Caco-2 (cell line): ENCODE measurements around the gene PTPRN2. TPM values are rescaled to one million over a fixed set of nuclear protein-coding genes. Genes with fewer than 3 reads are reported as not detected.

Experiments
- BruUV-seq: library from RNA; stranded (reverse); fragments of 400-500 nt; replicated peaks from 2 replicates; lab custom pipeline; 2021; lab: Mats Ljungman, UMichigan
- CTCF ChIA-PET: fragments of 300-600 bp; sonication (Branson Sonifier 250); formaldehyde crosslinking; loops from one replicate; lab custom pipeline; 2022; ENCODE audit warnings: antibody characterized with exemption; lab: Charles Lee
- POLR2A ChIA-PET: fragments of 300-600 bp; sonication (Branson Sonifier 250); formaldehyde crosslinking; loops from one replicate; lab custom pipeline; 2022; ENCODE audit warnings: antibody characterized with exemption; lab: Charles Lee
- DNase-seq, 2 experiments: peaks; one replicate each; pipeline versions ENCODE4 v3.0.0 to v3.0.0-alpha.2; 2020 to 2022
- H3K27me3 ChIP-seq: replicated peaks from 2 replicates; pipeline ENCODE4 v1.6.0; 2011; ENCODE audit warnings: low read length; ENCODE audit not compliant: control insufficient read depth, insufficient read depth
- H3K36me3 ChIP-seq: 2 replicates; pipeline ENCODE4 v1.5.1; 2011; ENCODE audit warnings: low read length; ENCODE audit not compliant: control insufficient read depth, insufficient read depth
- H3K4me1 ChIP-seq: fragments of 250-450 bp; sonication (Bioruptor Pico); 2 replicates; pipeline ENCODE4 v1.5.1; 2020; ENCODE audit warnings: mild to moderate bottlenecking
- H3K4me3 ChIP-seq: 2 replicates; pipeline ENCODE4 v1.5.1; 2011; ENCODE audit warnings: low read depth, mild to moderate bottlenecking, control low read depth, low read length
- H3K9me3 ChIP-seq: fragments of 250-450 bp; sonication (Bioruptor Pico); 2 replicates; pipeline ENCODE4 v1.5.1; 2020; ENCODE audit warnings: mild to moderate bottlenecking, moderate library complexity
- H3K27ac Mint-ChIP-seq: one replicate; pipeline ENCODE4 v1.8.0; 2022; ENCODE audit warnings: mixed read lengths; ENCODE audit not compliant: unreplicated experiment
- H3K27me3 Mint-ChIP-seq: one replicate; pipeline ENCODE4 v1.8.0; 2022; ENCODE audit warnings: mixed read lengths; ENCODE audit not compliant: insufficient read depth, unreplicated experiment
- H3K36me3 Mint-ChIP-seq: one replicate; pipeline ENCODE4 v1.8.0; 2022; ENCODE audit warnings: mild to moderate bottlenecking, mixed read lengths; ENCODE audit not compliant: insufficient read depth, unreplicated experiment
- H3K4me1 Mint-ChIP-seq: one replicate; pipeline ENCODE4 v1.8.0; 2022; ENCODE audit warnings: low read depth, mixed read lengths; ENCODE audit not compliant: unreplicated experiment
- H3K4me3 Mint-ChIP-seq: one replicate; pipeline ENCODE4 v1.8.0; 2022; ENCODE audit warnings: mild to moderate bottlenecking, moderate library complexity, mixed read lengths; ENCODE audit not compliant: unreplicated experiment
- H3K9me3 Mint-ChIP-seq: one replicate; pipeline ENCODE4 v1.8.0; 2022; ENCODE audit warnings: mixed read lengths; ENCODE audit not compliant: unreplicated experiment
- CTCF ChIP-seq, 2 experiments: fragments of 200-600 bp in 1 of 2; IDR thresholded peaks; 1 replicate in 1 of 2; 2 replicates in 1 of 2; pipeline versions ENCODE4 v1.5.1 to v1.8.0; 2011 to 2022; ENCODE audit warnings: antibody characterized with exemption in 1 of 2, control low read depth in 1 of 2, inconsistent platforms in 1 of 2, low read depth in 1 of 2, low read length in 1 of 2, mild to moderate bottlenecking in 1 of 2, moderate library complexity in 1 of 2; ENCODE audit not compliant: insufficient read depth in 1 of 2, severe bottlenecking in 1 of 2, unreplicated experiment in 1 of 2
- intact Hi-C: fragments of 100-400 bp; cut with micrococcal nuclease; formaldehyde crosslinking; loops from one replicate; pipeline ENCODE4 v1.10.0; 2022; ENCODE audit not compliant: unreplicated experiment
- total RNA-seq: library from RNA; stranded (reverse); gene quantifications from 2 replicates; pipeline ENCODE4 v1.2.3, GENCODE V29; 2022

PTPRN2 gene
- total RNA-seq, 1 experiment from 2014 or later, result 1.4 TPM

- intact Hi-C loops, result no loop called here
- BruUV-seq, result no TSS peak
- no peaks in the 10 kb centered on the region for H3K9me3 Mint-ChIP-seq
- peaks cover 14% of the 10 kb centered on the region for H3K4me1 Mint-ChIP-seq
- no peak for DNase-seq
- no peak for TF ChIP-seq CTCF (IDR thresholded peaks at IDR 0.05; ENCODE audit: insufficient read depth in 1 of 2, low read depth in 1 of 2, low read length in 1 of 2, severe bottlenecking in 1 of 2, unreplicated experiment in 1 of 2)
- peaks cover 5% of the 10 kb centered on the region for H3K27me3 Mint-ChIP-seq
- Histone ChIP-seq H3K9me3 (no peaks in the 10 kb centered on the region), H3K36me3 (no peaks in the 10 kb centered on the region), H3K4me3 (no peak overlapping the region), H3K4me1 (peaks cover 6% of the 10 kb centered on the region), H3K27me3 (no peaks in the 10 kb centered on the region)
- ChIA-PET POLR2A (interaction anchor here (0.7 kb wide), 1 partner anchor 132 kb away, joined by 3 read pairs; no protein-coding TSS in a partner anchor), CTCF (no interaction called here)
- no peak overlapping the region for H3K27ac Mint-ChIP-seq
- H3K36me3 Mint-ChIP-seq, result no peaks in the 10 kb centered on the region
- H3K4me3 Mint-ChIP-seq, result no peak overlapping the region
These were observed 971.2 kb downstream of the PTPRN2 start for GRCh38 chr7:157616426-157616825.

GRCh38 chr7:157615852-157616251, 971.8 kb downstream of the PTPRN2 start:
- POLR2A ChIA-PET, result interaction anchor here (0.7 kb wide), 1 partner anchor 131 kb away, joined by 3 read pairs; no protein-coding TSS in a partner anchor
- H3K4me3 Mint-ChIP-seq, result no peak overlapping the region
- TF ChIP-seq CTCF (IDR thresholded peaks at IDR 0.05; ENCODE audit: insufficient read depth in 1 of 2, low read depth in 1 of 2, low read length in 1 of 2, severe bottlenecking in 1 of 2, unreplicated experiment in 1 of 2), result no peak
- Histone ChIP-seq H3K9me3 (no peaks in the 10 kb centered on the region), H3K36me3 (no peaks in the 10 kb centered on the region), H3K4me3 (no peak overlapping the region), H3K27me3 (no peaks in the 10 kb centered on the region), H3K4me1 (peaks cover 6% of the 10 kb centered on the region)
- peaks cover 14% of the 10 kb centered on the region for H3K4me1 Mint-ChIP-seq
- intact Hi-C loops, result no loop called here
- CTCF ChIA-PET, result no interaction called here
- DNase-seq, result no peak
- no TSS peak for BruUV-seq
- no peak overlapping the region for H3K27ac Mint-ChIP-seq
- H3K36me3 Mint-ChIP-seq, result no peaks in the 10 kb centered on the region
- H3K27me3 Mint-ChIP-seq, result peaks cover 5% of the 10 kb centered on the region
- H3K9me3 Mint-ChIP-seq, result no peaks in the 10 kb centered on the region

- no peak overlapping the region for H3K27ac Mint-ChIP-seq
- Histone ChIP-seq H3K36me3 (no peaks in the 10 kb centered on the region), H3K27me3 (no peaks in the 10 kb centered on the region), H3K9me3 (no peaks in the 10 kb centered on the region), H3K4me3 (no peak overlapping the region), H3K4me1 (peaks cover 6% of the 10 kb centered on the region)
- no peak for DNase-seq
- H3K4me1 Mint-ChIP-seq, result peaks cover 14% of the 10 kb centered on the region
- H3K36me3 Mint-ChIP-seq, result no peaks in the 10 kb centered on the region
- no peaks in the 10 kb centered on the region for H3K9me3 Mint-ChIP-seq
- intact Hi-C loops, result no loop called here
- no peak overlapping the region for H3K4me3 Mint-ChIP-seq
- ChIA-PET POLR2A (no interaction called here), CTCF (no interaction called here)
- no peak for TF ChIP-seq CTCF (IDR thresholded peaks at IDR 0.05; ENCODE audit: insufficient read depth in 1 of 2, low read depth in 1 of 2, low read length in 1 of 2, severe bottlenecking in 1 of 2, unreplicated experiment in 1 of 2)
- H3K27me3 Mint-ChIP-seq, result peaks cover 5% of the 10 kb centered on the region
- BruUV-seq, result no TSS peak
These were observed 972.4 kb downstream of the PTPRN2 start for GRCh38 chr7:157615101-157615817.
